ENCODE results near the gene KLK15. TPM values are rescaled to one million over a fixed set of nuclear protein-coding genes. Genes with fewer than 3 reads are reported as not detected.

The KLK15 gene
- total and polyA plus RNA-seq, 2 of the 8 experiments (the other 6 are each of a cell fraction or from before 2014, with no cell fraction given), result not detected

DNA sequence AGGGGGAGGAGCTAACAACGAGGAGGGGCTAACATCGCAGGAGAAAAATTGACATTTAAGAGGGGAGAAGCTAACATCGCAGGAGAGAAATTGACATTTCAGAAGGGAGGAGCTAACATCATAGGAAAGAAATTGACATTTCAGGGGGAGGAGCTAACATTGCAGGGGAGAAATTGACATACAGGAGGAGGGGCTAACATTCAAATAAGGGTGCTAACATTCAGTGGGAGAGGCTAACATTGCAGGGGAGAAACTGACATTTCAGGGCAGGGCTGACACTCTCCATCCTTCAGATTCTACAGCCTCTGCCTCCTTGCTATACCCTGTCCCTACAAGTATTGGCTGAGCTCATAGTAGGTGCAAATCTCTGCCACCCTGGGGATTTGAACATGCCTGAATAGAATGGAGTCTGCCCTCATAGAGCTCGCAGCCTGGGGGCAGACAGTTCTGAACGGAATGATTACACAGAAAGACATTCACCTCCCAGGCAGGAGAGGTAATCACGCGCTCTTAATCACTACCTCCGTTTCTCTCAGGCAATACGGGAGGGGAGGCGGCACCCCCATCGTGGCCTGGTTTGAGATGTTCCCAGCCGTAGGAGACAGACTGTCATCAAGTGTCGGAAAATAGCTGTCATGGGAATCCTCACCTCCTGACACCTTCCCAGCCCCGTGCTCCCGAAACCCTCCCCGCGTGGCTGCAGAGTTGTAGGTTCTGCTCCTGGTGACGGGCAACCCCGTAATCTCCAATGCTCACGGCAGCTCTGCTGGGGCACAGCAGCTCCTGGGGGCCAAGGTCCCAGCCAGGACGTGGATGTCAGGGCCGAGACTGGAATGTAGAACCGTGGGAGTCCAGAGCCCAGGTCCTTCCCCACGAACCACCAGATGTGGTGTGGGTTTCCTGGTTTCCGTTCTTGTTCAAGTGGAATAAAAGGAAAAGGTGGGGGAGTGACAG lies 53.6 kb downstream of the KLK15 start:
- 79% methylated on average over 21 of the region's 25 CpGs; no CpG with 5 or more reads in 1 of the 2 experiments for WGBS, 2 experiments (ENCODE audit: extremely low coverage in 1 of 2, insufficient coverage in 1 of 2, insufficient read length in 1 of 2, insufficient replicate concordance in 2 of 2, low coverage in 1 of 2, low lambda C conversion rate in 2 of 2, missing lambda C conversion rate in 1 of 2)
- H3K4ac ChIP-seq (replicated peaks; ENCODE audit: insufficient read length, low read depth, low read length), result no peak overlapping the region
- no peak overlapping the region for H3K27ac ChIP-seq (ENCODE audit: low read depth, low read length)
- H2BK120ac ChIP-seq (replicated peaks; ENCODE audit: low read depth, low read length), result no peak overlapping the region
- H3K79me1 ChIP-seq (ENCODE audit: low read depth, low read length), result no peaks in the 10 kb centered on the region
- CTCF ChIA-PET (ENCODE audit: partially characterized antibody), result interaction anchor here (0.6 to 10.2 kb wide), 18 partner anchors 15 to 314 kb away, joined by 3 to 170 read pairs (median 4); partner anchors contain the start of genes CLEC11A and SHANK1
- H3K27me3 ChIP-seq (replicated peaks in 1 of 4; ENCODE audit: control insufficient read depth in 3 of 4, extremely low read depth in 1 of 4, insufficient read depth in 3 of 4, low read length in 3 of 4), result peaks cover 3 to 55% (median 36%) of the 10 kb centered on the region in 4 experiments
- H4K91ac ChIP-seq (replicated peaks; ENCODE audit: insufficient read length, low read length), result no peak overlapping the region
- H3K9me3 ChIP-seq (ENCODE audit: insufficient read depth in 2 of 2, low read depth in 1 of 2, low read length in 1 of 2), result no peaks in the 10 kb centered on the region
- no peak overlapping the region; the same call in 1 of the 2 replicates for H2BK12ac ChIP-seq (ENCODE audit: low read depth, low read length)
- H3K79me2 ChIP-seq (ENCODE audit: control insufficient read depth in 1 of 2, insufficient read depth in 2 of 2, low read length in 2 of 2), result no peaks in the 10 kb centered on the region
- FAIRE-seq, result no peak
- no peak overlapping the region for H3K23ac ChIP-seq (ENCODE audit: insufficient read length)
- POLR2A ChIA-PET (ENCODE audit: partially characterized antibody), result interaction anchor here (0.6 to 9.7 kb wide), 15 partner anchors 13 to 466 kb away, joined by 3 to 110 read pairs (median 3); partner anchors contain the start of gene ACP4
- H2BK5ac ChIP-seq (ENCODE audit: low read depth, low read length), result no peak overlapping the region
- no peak overlapping the region for H2AFZ ChIP-seq (ENCODE audit: low read length)
- H3K4me2 ChIP-seq (ENCODE audit: insufficient read depth in 1 of 2, low read depth in 2 of 2, low read length in 2 of 2), result no peak overlapping the region
- H2BK20ac ChIP-seq (ENCODE audit: low read length), result peak overlapping the region; percentile 52; the same call in 1 of the 2 replicates
- peaks cover 0 to 2% of the 10 kb centered on the region in 2 experiments for H4K20me1 ChIP-seq (replicated peaks in 1 of 2; ENCODE audit: control insufficient read depth in 1 of 2, insufficient read depth in 2 of 2, low read length in 2 of 2)
- H3K4me1 ChIP-seq (replicated peaks in 1 of 4; ENCODE audit: control insufficient read depth in 3 of 4, insufficient read depth in 4 of 4, low read length in 3 of 4), result peaks cover 2 to 7% (median 4%) of the 10 kb centered on the region in 4 experiments; a peak in 5 of 7 replicates
- no peak overlapping the region for H3K18ac ChIP-seq (ENCODE audit: extremely low read depth, low read length)
- no peak overlapping the region for H3K14ac ChIP-seq (ENCODE audit: insufficient read length)
- H4K5ac ChIP-seq (ENCODE audit: insufficient read length, low read depth, low read length), result no peak overlapping the region
- H3K56ac ChIP-seq (replicated peaks; ENCODE audit: insufficient read length, low read depth, low read length), result no peak overlapping the region
- no peak overlapping the region for H3K9ac ChIP-seq (replicated peaks in 1 of 4; ENCODE audit: extremely low read depth in 1 of 4, low read depth in 3 of 4, low read length in 3 of 4)
- no peak for DNase-seq (ENCODE audit: low read depth in 1 of 2, low spot score in 2 of 2)
- no peak overlapping the region for H2BK15ac ChIP-seq (ENCODE audit: low read length)
- no peak overlapping the region for H4K8ac ChIP-seq (ENCODE audit: extremely low read depth, insufficient read depth, low read length)
- no peaks in the 10 kb centered on the region for H3K36me3 ChIP-seq (ENCODE audit: control insufficient read depth in 2 of 4, insufficient read depth in 4 of 4, low read length in 3 of 4)
- H3K4me3 ChIP-seq (ENCODE audit: extremely low read depth in 1 of 4, insufficient read depth in 2 of 4, low read depth in 3 of 4, low read length in 4 of 4), result no peak overlapping the region
- H3K23me2 ChIP-seq (ENCODE audit: low read depth, low read length), result peaks cover 4% of the 10 kb centered on the region; the same call in 1 of the 2 replicates
- H2AK5ac ChIP-seq (ENCODE audit: low read depth, low read length), result no peak overlapping the region
- no peak for TF ChIP-seq SIN3A (conservative IDR thresholded peaks at IDR 0.05 in 1 of 2, IDR thresholded peaks at IDR 0.05 in 1 of 2; ENCODE audit: low read depth in 1 of 2, low read length in 2 of 2)
- no peak for TF ChIP-seq HDAC6 (IDR thresholded peaks at IDR 0.05; ENCODE audit: low read depth, low read length)
- TF ChIP-seq TCF12 (IDR thresholded peaks at IDR 0.05; ENCODE audit: low read depth, low read length), result no peak
- TF ChIP-seq NRF1 (IDR thresholded peaks at IDR 0.05; ENCODE audit: low read depth, low read length), result no peak
- no peak for TF ChIP-seq ASH2L (IDR thresholded peaks at IDR 0.05; ENCODE audit: low read length)
- no peak for TF ChIP-seq KDM5A (IDR thresholded peaks at IDR 0.05; ENCODE audit: low read length)
- TF ChIP-seq TAF1 (IDR thresholded peaks at IDR 0.05; ENCODE audit: low read depth, low read length), result no peak
- TF ChIP-seq PHF8 (conservative IDR thresholded peaks at IDR 0.05; ENCODE audit: low read depth, low read length), result no peak
- no peak for TF ChIP-seq CHD1 (IDR thresholded peaks at IDR 0.05; ENCODE audit: low read depth, low read length)
- TF ChIP-seq, protein P1, sequence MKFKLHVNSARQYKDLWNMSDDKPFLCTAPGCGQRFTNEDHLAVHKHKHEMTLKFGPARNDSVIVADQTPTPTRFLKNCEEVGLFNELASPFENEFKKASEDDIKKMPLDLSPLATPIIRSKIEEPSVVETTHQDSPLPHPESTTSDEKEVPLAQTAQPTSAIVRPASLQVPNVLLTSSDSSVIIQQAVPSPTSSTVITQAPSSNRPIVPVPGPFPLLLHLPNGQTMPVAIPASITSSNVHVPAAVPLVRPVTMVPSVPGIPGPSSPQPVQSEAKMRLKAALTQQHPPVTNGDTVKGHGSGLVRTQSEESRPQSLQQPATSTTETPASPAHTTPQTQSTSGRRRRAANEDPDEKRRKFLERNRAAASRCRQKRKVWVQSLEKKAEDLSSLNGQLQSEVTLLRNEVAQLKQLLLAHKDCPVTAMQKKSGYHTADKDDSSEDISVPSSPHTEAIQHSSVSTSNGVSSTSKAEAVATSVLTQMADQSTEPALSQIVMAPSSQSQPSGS (IDR thresholded peaks at IDR 0.05; ENCODE audit: low read length), result no peak

Data from H1 (cell line).